K562 (cell line): ENCODE measurements around the gene BTLA. TPM values are rescaled to one million over a fixed set of nuclear protein-coding genes. Genes with fewer than 3 reads are reported as not detected.

Source experiments
- ATAC-seq: fragments of 200-7000 bp; cut with Tn5 transposase; 3 replicates; pipeline ENCODE4 v1.9.1; 2020; ENCODE audit warnings: moderate library complexity
- BruUV-seq: library from RNA; stranded (reverse); fragments of 400-500 nt; replicated peaks from 2 replicates; lab custom pipeline; 2021; lab: Mats Ljungman, UMichigan
- CTCF ChIA-PET: fragments of 300-600 bp; formaldehyde crosslinking; extraction: SDS; loops from one replicate; lab custom pipeline; 2021; ENCODE audit warnings: low intra/inter-chr PET ratio; lab: Yijun Ruan, JAX
- POLR2A ChIA-PET: fragments of 300-600, 350-650 bp; sonication (Branson Sonifier 250); formaldehyde crosslinking; extraction: SDS; loops from one replicate; lab custom pipeline; 2021; ENCODE audit warnings: antibody characterized with exemption, inconsistent platforms; lab: Yijun Ruan, JAX
- DNase-seq, 4 experiments: peaks; one replicate each; pipeline versions ENCODE4 v3.0.0 to v3.0.0-alpha.2; 2011 to 2018; ENCODE audit warnings: low spot score in 3 of 4, mixed read lengths in 3 of 4; ENCODE audit errors: extremely low read depth in 1 of 4
- FAIRE-seq: peaks from 2 replicates; lab custom pipeline; 2011; peaks lifted over from hg19 to GRCh38; lab: Jason Lieb, UNC
- H2AFZ ChIP-seq: 2 replicates; pipeline ENCODE4 v1.6.0; 2011; ENCODE audit warnings: low read depth, low read length, control low read depth, inconsistent platforms
- H3K27ac ChIP-seq: fragments of 200-600 bp; 3 replicates; pipeline ENCODE4 v1.8.0; 2011; ENCODE audit warnings: low read depth, mild to moderate bottlenecking, control low read depth, inconsistent platforms, low read length, moderate library complexity, mixed read lengths; ENCODE audit errors: extremely low read depth
- H3K27me3 ChIP-seq, 2 experiments: fragments of 300-600 bp in 1 of 2; 2 replicates in 1 of 2; 3 replicates in 1 of 2; pipeline versions ENCODE4 v1.6.0 to v1.8.0; 2011; ENCODE audit warnings: inconsistent platforms in 2 of 2, low read length in 2 of 2, mild to moderate bottlenecking in 1 of 2, mixed read lengths in 1 of 2, moderate library complexity in 1 of 2; ENCODE audit not compliant: control insufficient read depth in 2 of 2, insufficient read depth in 2 of 2
- H3K36me3 ChIP-seq: fragments of 300-600 bp; 3 replicates; pipeline ENCODE4 v1.8.0; 2011; ENCODE audit warnings: mild to moderate bottlenecking, low read length, inconsistent platforms; ENCODE audit not compliant: control insufficient read depth, insufficient read depth
- H3K4me1 ChIP-seq, 2 experiments: fragments of 200-600 bp in 1 of 2; replicated peaks in 1 of 2; 2 replicates in 1 of 2; 3 replicates in 1 of 2; pipeline versions ENCODE4 v1.5.1 to v1.8.0; 2011; ENCODE audit warnings: inconsistent platforms in 2 of 2, low read length in 2 of 2, mild to moderate bottlenecking in 1 of 2, mixed read lengths in 1 of 2, moderate library complexity in 1 of 2; ENCODE audit not compliant: control insufficient read depth in 2 of 2, insufficient read depth in 2 of 2
- H3K4me2 ChIP-seq: 2 replicates; pipeline ENCODE4 v1.6.1; 2011; ENCODE audit warnings: low read length, control low read depth, inconsistent platforms, mixed read lengths; ENCODE audit not compliant: insufficient read depth
- H3K4me3 ChIP-seq: fragments of 200-600 bp; sonication (generic), shearing (Covaris generic); 2 replicates; pipeline ENCODE4 v1.5.1; 2016; ENCODE audit warnings: control low read depth, inconsistent platforms
- H3K79me2 ChIP-seq: fragments of 200-600 bp; 3 replicates; pipeline ENCODE4 v1.8.0; 2011; ENCODE audit warnings: low read length, inconsistent platforms; ENCODE audit not compliant: control insufficient read depth, insufficient read depth
- H3K9ac ChIP-seq, 2 experiments: 2 replicates each; pipeline versions ENCODE4 v1.6.0 to v1.6.1; 2011; ENCODE audit warnings: low read depth in 2 of 2, low read length in 2 of 2, control low read depth in 1 of 2, inconsistent platforms in 1 of 2, mild to moderate bottlenecking in 1 of 2, mixed read lengths in 1 of 2; ENCODE audit not compliant: insufficient read depth in 1 of 2
- H3K9me1 ChIP-seq: one replicate; pipeline ENCODE4 v1.6.0; 2011; ENCODE audit warnings: inconsistent platforms, mild to moderate bottlenecking, low read length, moderate library complexity; ENCODE audit not compliant: control insufficient read depth, insufficient read depth
- H3K9me3 ChIP-seq: replicated peaks from 2 replicates; pipeline ENCODE4 v1.5.1; 2011; ENCODE audit warnings: low read depth, low read length, inconsistent platforms; ENCODE audit not compliant: control insufficient read depth, insufficient read depth
- H4K20me1 ChIP-seq: replicated peaks from 2 replicates; pipeline ENCODE4 v1.6.1; 2011; ENCODE audit warnings: low read length, inconsistent platforms, mixed read lengths; ENCODE audit not compliant: control insufficient read depth, insufficient read depth
- DNMT1 ChIP-seq: fragments of 450-650 bp; IDR thresholded peaks from 2 replicates; pipeline ENCODE4 v1.6.1; 2016; ENCODE audit warnings: antibody characterized with exemption, mild to moderate bottlenecking
- POLR3G ChIP-seq: IDR thresholded peaks from 2 replicates; pipeline ENCODE4 v1.6.1; 2011; ENCODE audit not compliant: insufficient read length, insufficient replicate concordance; ENCODE audit errors: extremely low read depth
- RBFOX2 ChIP-seq: fragments of 200-400 bp; formaldehyde crosslinking; IDR thresholded peaks from 2 replicates; pipeline ENCODE4 v1.6.1; 2017; ENCODE audit warnings: low read depth, mild to moderate bottlenecking, low read length, moderate library complexity
- RBM14 ChIP-seq: fragments of 200-400 bp; formaldehyde crosslinking; IDR thresholded peaks from 2 replicates; pipeline ENCODE4 v1.6.1; 2018; ENCODE audit warnings: low read depth, mild to moderate bottlenecking, low read length, moderate library complexity, borderline replicate concordance; ENCODE audit not compliant: insufficient read depth
- TAL1 ChIP-seq: fragments of 450-650 bp; IDR thresholded peaks from 2 replicates; pipeline ENCODE4 v1.6.1; 2016; ENCODE audit warnings: mild to moderate bottlenecking
- THRB ChIP-seq: fragments of 450-650 bp; formaldehyde crosslinking; conservative IDR thresholded peaks from 2 replicates; pipeline ENCODE4 v1.4.0; 2022; ENCODE audit warnings: mild to moderate bottlenecking, missing genetic modification characterization
- ZNF324 ChIP-seq: fragments of 250-450 bp; sonication (Bioruptor Pico); IDR thresholded peaks from 2 replicates; pipeline ENCODE4 v1.4.0; 2020; ENCODE audit warnings: mild to moderate bottlenecking
- ZNF695 ChIP-seq: fragments of 450-650 bp; formaldehyde crosslinking; IDR thresholded peaks from 2 replicates; pipeline ENCODE4 v1.4.0; 2020; ENCODE audit warnings: mild to moderate bottlenecking, moderate library complexity
- WGBS: fragments of 100-300 bp; shearing (Covaris generic); methylation state at CpG from one replicate; pipeline ENCODE4 v1.1.6; 2016; ENCODE audit warnings: low coverage, mixed read lengths; ENCODE audit not compliant: insufficient coverage; ENCODE audit errors: missing lambda C conversion rate; 5-methylcytosine and 5-hydroxymethylcytosine counted together
- in situ Hi-C: fragments of 300-500 bp; cut with MboI; formaldehyde crosslinking; loops from 4 replicates; pipeline ENCODE4 v1.15.0; 2018; ENCODE audit warnings: inconsistent platforms, mixed read lengths
- intact Hi-C: fragments of 100-400 bp; cut with micrococcal nuclease; formaldehyde crosslinking; loops from 2 replicates; pipeline ENCODE4 v1.14.2; 2022
- polyA plus RNA-seq, 8 experiments: library from polyadenylated mRNA; depleted of rRNA in 4 of 8; stranded (reverse) in 5 of 8; unstranded in 3 of 8; fragments of >200 nt; fragmentation: Nextera tagmentation in 2 of 8; fragmentation: Illumina TruSeq in 1 of 8; extraction: Ambion mirVana in 2 of 8; extraction: Trizol in 1 of 8; gene quantifications; 2 replicates each; pipeline versions ENCODE4 v1.2.1 to v1.2.3, GENCODE V29; 2011 to 2014; ENCODE audit warnings: inconsistent platforms in 1 of 8, missing spikeins in 1 of 8
- total RNA-seq, 7 experiments: library from RNA; depleted of rRNA in 6 of 7; stranded (reverse); fragments of >200 nt in 6 of 7; fragmentation: Illumina TruSeq in 2 of 7; extraction: Trizol in 2 of 7; gene quantifications; 2 replicates each; pipeline versions ENCODE4 v1.2.1 to v1.2.3, GENCODE V29; 2011 to 2021; ENCODE audit warnings: low replicate concordance in 1 of 7
- TF ChIP-seq, protein P1 (sequence below), 2 experiments: fragments of 250-450 bp in 1 of 2; fragments of 450-650 bp in 1 of 2; sonication (Bioruptor Pico) in 1 of 2; IDR thresholded peaks; 2 replicates each; pipeline versions ENCODE4 v1.6.1 to v1.8.0; 2016 to 2021; ENCODE audit warnings: mild to moderate bottlenecking in 2 of 2, moderate library complexity in 2 of 2, missing compliant biosample characterization in 1 of 2, missing genetic modification characterization in 1 of 2
- TF ChIP-seq, protein P2 (sequence below): fragments of 450-650 bp; IDR thresholded peaks from 2 replicates; pipeline ENCODE4 v1.6.1; 2016; ENCODE audit warnings: low read depth

Gene BTLA
- total and polyA plus RNA-seq, 9 of the 15 experiments (the other 6 are each of a cell fraction or from before 2014, with no cell fraction given), result 0.22 TPM; not detected in 8

DNA sequence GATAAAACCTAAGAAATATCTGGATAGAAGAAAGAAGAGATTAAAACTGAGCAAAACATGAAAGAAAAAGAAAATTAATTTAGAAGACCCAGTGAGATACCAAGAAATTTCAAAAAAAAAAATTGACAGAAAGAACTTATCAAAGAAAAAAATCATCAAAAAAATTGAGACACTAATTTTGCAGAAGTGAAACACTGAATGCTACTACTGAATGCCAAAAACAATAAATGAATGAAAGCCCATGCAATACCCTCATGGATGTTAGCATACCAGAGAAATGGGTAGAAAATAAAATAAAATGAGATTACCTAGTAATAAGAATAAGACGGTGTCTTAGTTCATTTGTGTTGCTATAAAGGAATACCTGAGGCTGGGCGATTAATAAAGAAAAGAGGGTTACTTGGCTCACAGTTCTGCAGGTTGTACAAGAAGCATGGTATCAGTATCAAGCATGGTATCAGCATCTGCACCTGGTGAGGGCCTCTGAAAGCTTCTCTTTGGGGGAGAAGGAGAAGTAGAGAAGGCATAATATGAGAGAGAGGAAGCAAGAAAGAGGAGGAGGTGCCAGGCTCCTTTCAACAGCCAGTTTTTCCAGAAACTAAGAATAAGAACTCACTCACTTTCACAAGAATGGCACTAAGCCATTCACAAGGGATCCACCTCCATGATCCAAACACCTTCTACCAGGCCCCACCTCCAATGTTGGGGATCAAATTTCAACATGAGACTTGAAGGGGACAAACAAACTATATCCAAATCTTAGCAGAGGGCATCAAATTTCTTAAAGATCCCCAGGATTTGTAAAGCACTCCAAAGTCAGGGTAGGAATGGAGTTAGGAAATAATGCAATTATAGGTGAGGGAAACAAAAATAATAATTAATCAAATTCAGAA, 73.2 kb downstream of the BTLA start:
- ChIA-PET CTCF (no interaction called here), POLR2A (no interaction called here)
- Histone ChIP-seq H3K4me2 (no peak overlapping the region), H3K79me2 (no peaks in the 10 kb centered on the region), H3K27ac (no peak overlapping the region), H4K20me1 (no peaks in the 10 kb centered on the region), H3K9ac (no peak overlapping the region), H3K36me3 (no peaks in the 10 kb centered on the region), H3K4me3 (no peak overlapping the region), H3K9me1 (no peaks in the 10 kb centered on the region), H2AFZ (no peak overlapping the region), H3K27me3 (no peaks in the 10 kb centered on the region), H3K4me1 (no peaks in the 10 kb centered on the region), H3K9me3 (no peaks in the 10 kb centered on the region)
- intact Hi-C loops, result no loop called here
- no peak for DNase-seq
- no peak for ATAC-seq
- in situ Hi-C loops, result no loop called here
- FAIRE-seq, result no peak
- 0% methylated on average over 2 of the region's 2 CpGs for WGBS
- no TSS peak for BruUV-seq
- TF ChIP-seq RBM14 (no peak), TAL1 (no peak), ZNF695 (CRISPR knock-in tag) (no peak), RBFOX2 (no peak), THRB (CRISPR knock-in tag) (no peak), ZNF324 (CRISPR knock-in tag) (no peak), DNMT1 (no peak), POLR3G (no peak)
- TF ChIP-seq, protein P1, sequence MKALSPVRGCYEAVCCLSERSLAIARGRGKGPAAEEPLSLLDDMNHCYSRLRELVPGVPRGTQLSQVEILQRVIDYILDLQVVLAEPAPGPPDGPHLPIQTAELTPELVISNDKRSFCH (CRISPR knock-in tag; IDR thresholded peaks at IDR 0.05), result no peak
- TF ChIP-seq, protein P1 (tag; IDR thresholded peaks at IDR 0.05), result no peak
- TF ChIP-seq, protein P2, sequence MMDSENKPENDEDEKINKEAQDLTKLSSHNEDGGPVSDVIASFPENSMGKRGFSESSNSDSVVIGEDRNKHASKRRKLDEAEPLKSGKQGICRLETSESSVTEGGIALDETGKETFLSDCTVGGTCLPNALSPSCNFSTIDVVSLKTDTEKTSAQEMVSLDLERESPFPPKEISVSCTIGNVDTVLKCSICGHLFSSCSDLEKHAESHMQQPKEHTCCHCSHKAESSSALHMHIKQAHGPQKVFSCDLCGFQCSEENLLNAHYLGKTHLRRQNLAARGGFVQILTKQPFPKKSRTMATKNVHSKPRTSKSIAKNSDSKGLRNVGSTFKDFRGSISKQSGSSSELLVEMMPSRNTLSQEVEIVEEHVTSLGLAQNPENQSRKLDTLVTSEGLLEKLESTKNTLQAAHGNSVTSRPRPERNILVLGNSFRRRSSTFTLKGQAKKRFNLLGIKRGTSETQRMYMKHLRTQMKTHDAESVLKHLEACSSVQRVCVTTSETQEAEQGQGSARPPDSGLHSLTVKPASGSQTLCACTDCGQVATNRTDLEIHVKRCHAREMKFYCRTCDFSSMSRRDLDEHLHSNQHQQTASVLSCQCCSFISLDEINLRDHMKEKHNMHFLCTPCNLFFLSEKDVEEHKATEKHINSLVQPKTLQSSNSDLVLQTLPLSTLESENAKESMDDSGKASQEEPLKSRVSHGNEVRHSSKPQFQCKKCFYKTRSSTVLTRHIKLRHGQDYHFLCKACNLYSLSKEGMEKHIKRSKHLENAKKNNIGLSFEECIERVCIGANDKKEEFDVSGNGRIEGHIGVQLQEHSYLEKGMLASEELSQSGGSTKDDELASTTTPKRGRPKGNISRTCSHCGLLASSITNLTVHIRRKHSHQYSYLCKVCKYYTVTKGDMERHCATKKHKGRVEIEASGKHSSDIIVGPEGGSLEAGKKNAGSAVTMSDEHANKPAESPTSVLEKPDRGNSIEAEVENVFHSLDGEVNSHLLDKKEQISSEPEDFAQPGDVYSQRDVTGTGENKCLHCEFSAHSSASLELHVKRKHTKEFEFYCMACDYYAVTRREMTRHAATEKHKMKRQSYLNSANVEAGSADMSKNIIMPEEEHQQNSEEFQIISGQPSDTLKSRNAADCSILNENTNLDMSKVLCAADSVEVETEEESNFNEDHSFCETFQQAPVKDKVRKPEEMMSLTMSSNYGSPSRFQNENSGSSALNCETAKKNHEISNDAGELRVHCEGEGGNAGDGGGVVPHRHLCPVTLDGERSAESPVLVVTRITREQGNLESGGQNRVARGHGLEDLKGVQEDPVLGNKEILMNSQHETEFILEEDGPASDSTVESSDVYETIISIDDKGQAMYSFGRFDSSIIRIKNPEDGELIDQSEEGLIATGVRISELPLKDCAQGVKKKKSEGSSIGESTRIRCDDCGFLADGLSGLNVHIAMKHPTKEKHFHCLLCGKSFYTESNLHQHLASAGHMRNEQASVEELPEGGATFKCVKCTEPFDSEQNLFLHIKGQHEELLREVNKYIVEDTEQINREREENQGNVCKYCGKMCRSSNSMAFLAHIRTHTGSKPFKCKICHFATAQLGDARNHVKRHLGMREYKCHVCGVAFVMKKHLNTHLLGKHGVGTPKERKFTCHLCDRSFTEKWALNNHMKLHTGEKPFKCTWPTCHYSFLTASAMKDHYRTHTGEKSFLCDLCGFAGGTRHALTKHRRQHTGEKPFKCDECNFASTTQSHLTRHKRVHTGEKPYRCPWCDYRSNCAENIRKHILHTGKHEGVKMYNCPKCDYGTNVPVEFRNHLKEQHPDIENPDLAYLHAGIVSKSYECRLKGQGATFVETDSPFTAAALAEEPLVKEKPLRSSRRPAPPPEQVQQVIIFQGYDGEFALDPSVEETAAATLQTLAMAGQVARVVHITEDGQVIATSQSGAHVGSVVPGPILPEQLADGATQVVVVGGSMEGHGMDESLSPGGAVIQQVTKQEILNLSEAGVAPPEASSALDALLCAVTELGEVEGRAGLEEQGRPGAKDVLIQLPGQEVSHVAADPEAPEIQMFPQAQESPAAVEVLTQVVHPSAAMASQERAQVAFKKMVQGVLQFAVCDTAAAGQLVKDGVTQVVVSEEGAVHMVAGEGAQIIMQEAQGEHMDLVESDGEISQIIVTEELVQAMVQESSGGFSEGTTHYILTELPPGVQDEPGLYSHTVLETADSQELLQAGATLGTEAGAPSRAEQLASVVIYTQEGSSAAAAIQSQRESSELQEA, result no peak
